VCaP (cell line): Measurements from ENCODE around the gene LOXL1.

Experiments
- H3K27ac ChIP-seq: fragments of 450-650 bp; 2 replicates; pipeline ENCODE4 v1.5.1; 2017
- TF ChIP-seq, protein P1 (sequence below): fragments of 450-650 bp; conservative IDR thresholded peaks from 2 replicates; pipeline ENCODE4 v1.5.1; 2017; ENCODE audit warnings: mild to moderate bottlenecking, moderate library complexity

The LOXL1 gene

DNA sequence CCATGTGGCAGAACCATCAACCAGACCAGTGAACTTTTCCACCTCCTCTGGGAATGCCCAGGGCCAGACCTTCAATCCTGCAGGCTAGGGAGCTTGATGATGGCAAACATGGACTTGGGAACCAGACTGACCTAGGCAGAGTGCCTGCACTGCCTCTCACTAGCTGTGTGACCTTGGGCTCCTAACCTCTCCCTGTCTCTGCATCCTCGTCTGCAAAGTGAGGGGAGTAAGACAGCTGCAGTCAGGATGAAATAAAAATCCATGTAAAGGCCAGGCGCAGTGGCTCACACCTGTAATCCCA is 17.5 kb upstream of the LOXL1 start:
- no peak overlapping the region for H3K27ac ChIP-seq
- TF ChIP-seq, protein P1, sequence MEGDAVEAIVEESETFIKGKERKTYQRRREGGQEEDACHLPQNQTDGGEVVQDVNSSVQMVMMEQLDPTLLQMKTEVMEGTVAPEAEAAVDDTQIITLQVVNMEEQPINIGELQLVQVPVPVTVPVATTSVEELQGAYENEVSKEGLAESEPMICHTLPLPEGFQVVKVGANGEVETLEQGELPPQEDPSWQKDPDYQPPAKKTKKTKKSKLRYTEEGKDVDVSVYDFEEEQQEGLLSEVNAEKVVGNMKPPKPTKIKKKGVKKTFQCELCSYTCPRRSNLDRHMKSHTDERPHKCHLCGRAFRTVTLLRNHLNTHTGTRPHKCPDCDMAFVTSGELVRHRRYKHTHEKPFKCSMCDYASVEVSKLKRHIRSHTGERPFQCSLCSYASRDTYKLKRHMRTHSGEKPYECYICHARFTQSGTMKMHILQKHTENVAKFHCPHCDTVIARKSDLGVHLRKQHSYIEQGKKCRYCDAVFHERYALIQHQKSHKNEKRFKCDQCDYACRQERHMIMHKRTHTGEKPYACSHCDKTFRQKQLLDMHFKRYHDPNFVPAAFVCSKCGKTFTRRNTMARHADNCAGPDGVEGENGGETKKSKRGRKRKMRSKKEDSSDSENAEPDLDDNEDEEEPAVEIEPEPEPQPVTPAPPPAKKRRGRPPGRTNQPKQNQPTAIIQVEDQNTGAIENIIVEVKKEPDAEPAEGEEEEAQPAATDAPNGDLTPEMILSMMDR = no peak

DNA sequence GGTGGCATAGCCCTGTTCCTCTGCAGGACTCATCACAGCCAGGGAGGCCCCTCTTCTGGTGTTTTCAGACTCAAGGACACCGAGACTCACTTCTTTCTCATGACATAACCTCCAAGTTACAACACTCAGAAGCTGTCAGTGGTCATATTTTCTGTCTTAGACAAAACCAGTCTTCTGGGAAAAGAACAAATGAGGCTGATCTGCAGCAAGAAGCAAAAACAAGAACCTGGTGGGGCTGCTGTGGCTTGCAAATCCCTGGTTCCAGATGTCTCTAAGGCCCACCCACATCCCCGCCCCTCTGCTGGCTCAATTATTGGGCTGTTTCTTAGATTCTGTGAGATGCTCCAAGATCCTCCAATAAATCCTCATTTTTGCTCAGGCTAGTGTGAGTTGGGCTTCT is 16.6 kb upstream of the LOXL1 start:
- no peak overlapping the region for H3K27ac ChIP-seq
- TF ChIP-seq, protein P1 = no peak

DNA sequence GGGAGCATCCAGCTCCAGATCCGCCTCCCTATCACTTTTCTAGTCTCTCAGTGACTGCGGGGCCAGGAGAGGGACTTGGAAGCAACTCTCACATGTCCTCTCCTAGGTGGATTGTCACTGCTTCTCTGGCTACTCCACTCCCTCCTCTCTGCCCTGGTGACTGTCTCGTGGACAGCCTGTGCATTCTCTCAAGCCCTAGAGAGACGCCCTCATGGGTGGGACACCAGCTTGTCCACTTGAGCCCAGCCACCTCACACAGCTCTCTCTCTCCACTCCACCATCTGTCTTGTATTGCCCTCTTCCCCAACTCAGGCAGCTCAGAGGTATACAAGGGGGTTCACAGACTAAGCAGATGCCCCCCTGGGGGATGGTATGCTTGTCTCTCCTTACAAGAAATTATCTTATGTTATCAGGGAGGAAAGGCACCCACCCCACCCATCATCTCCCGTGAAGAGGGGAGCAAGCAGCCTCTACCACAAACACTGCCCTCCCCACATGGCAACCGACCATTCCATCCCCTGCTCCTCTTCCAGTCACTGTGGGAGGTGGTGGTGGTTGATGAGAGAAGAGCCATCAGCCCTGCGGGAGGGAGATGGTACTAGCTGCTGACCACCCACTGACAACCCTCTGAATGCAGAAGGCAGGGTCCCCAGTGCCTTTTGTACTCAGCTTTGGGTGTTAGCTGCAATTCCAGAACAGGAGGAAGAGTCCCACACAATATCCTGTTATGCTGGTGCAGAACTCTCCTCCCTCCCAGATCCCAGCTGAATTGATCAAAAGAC is 15.5 kb upstream of the LOXL1 start:
- TF ChIP-seq, protein P1 = no peak

DNA sequence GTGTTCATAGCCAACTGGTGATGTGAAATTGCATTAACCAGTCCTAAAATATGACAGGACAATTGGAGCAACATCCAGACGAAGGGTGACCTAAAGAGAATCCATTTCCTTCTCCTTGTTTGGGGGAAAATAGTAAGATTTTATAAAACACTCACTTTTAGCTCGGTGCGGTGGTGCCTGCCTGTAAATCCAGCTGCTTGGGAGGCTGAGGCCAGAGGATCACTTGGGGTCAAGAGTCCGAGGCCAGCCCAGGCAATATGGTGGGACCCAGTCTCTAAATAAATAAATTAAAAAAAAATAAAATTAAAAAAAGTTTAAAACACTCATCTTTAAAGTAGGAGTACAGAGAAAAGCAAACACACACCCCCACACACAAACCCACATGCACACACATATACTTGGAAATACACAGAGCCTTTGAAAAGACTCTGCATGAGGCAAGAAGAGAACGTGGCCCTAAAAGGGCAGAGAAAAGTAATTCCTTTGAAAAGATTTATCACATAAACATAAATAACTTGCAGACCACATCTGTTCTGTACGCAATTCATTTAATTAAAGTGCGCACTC is 14.1 kb upstream of the LOXL1 start:
- H3K27ac ChIP-seq = no peak overlapping the region
- TF ChIP-seq, protein P1 = no peak

More for the DNA sequence above, 15.5 kb upstream of the LOXL1 start:
- no peak overlapping the region for H3K27ac ChIP-seq

DNA sequence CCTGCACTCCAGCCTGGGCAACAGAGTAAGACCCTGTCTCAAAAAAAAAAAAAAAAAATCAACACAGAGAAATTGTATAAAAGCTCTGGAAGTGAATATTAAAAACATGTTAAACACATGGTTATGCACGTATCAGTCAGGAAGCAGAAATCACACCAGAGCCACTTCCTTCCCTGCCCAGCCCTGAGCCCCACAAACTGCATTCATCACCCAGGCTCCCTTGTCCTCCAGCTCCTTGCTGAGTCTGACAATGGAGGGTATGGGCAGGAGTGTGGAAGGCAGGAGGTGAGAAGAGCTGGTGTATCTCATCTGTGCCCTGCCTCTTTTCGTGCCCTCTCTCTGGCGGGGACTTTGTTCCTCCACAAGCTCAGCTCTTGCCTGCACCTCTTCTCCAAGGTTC is 12.1 kb upstream of the LOXL1 start:
- TF ChIP-seq, protein P1 = no peak

DNA sequence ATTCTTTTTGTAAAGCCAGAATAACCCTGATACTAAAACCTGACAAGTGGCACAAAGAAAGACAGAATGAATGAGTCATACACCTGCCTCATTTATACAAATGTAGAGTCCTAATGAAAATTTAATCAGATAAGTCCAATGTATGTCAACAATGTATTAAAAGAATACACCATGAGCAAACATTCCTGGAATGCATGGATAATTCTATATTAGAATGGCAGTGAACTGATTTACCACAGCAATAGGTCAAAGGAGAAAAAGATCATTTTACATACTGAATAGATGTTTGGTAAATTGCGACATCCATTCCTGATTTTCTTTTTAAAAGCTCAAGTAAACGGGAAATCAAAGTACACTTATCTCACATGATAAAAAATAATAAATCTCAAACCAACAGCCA is 11.2 kb upstream of the LOXL1 start:
- TF ChIP-seq, protein P1 = no peak
- H3K27ac ChIP-seq = no peak overlapping the region

More for the DNA sequence above, 12.1 kb upstream of the LOXL1 start:
- no peak overlapping the region for H3K27ac ChIP-seq

DNA sequence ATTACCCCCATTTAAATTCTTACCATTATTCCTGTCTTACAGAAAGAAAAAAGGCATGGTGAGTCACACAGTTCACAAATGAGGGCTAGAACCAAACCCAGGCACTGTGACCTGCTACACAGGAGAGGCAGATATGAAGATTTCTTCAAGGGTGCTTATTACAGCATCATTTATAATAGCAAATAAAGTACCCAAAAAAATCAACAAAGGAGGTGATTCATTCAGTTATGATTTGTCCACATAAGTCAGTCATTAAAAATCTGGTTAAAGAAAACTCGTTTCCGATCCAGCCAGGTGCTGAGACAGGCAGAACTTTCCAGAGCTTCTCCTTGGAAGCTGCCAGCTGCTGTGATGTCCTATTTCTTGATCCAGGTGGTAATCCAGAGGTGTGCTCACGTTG is 7.5 kb upstream of the LOXL1 start:
- TF ChIP-seq, protein P1 = no peak
- no peak overlapping the region for H3K27ac ChIP-seq
